Measurements from ENCODE around the gene ARHGEF6.

ARHGEF6 gene

GRCh38 chrX:136694431-136695087 lies 86.2 kb downstream of the ARHGEF6 start:
- DNase-seq (no peak), ATAC-seq (peak; percentile 65)

- DNase-seq (no peak), ATAC-seq (no peak)
These were observed 88.5 kb downstream of the ARHGEF6 start for GRCh38 chrX:136692271-136692670.

GRCh38 chrX:136691028-136691809 lies 89.5 kb downstream of the ARHGEF6 start:
- peak; percentile 7 for ATAC-seq
- no peak for DNase-seq

GRCh38 chrX:136689436-136689835 lies 91.3 kb downstream of the ARHGEF6 start:
- ATAC-seq (peak; percentile 16), DNase-seq (no peak)

GRCh38 chrX:136687457-136687856 lies 93.3 kb downstream of the ARHGEF6 start:
- ATAC-seq (peak; percentile 87), DNase-seq (peak; percentile 40)

GRCh38 chrX:136684120-136684519 lies 96.6 kb downstream of the ARHGEF6 start:
- ATAC-seq (no peak), DNase-seq (no peak)

- DNase-seq (no peak), ATAC-seq (no peak)
These were observed 101.2 kb downstream of the ARHGEF6 start for GRCh38 chrX:136679531-136679930.

GRCh38 chrX:136674270-136674985 lies 106.3 kb downstream of the ARHGEF6 start:
- DNase-seq (no peak), ATAC-seq (no peak)

GRCh38 chrX:136671006-136671610 lies 109.6 kb downstream of the ARHGEF6 start:
- DNase-seq (no peak), ATAC-seq (peak; percentile 32)

GRCh38 chrX:136667446-136668168 lies 113.1 kb downstream of the ARHGEF6 start:
- DNase-seq (no peak), ATAC-seq (no peak)

GRCh38 chrX:136666088-136666487 lies 114.6 kb downstream of the ARHGEF6 start:
- ATAC-seq, result no peak

GRCh38 chrX:136665258-136665900 lies 115.4 kb downstream of the ARHGEF6 start:
- DNase-seq (no peak), ATAC-seq (no peak)

More at GRCh38 chrX:136666088-136666487, 114.6 kb downstream of the ARHGEF6 start:
- DNase-seq, result no peak

GRCh38 chrX:136662976-136663375 lies 117.8 kb downstream of the ARHGEF6 start:
- no peak for ATAC-seq

GRCh38 chrX:136662104-136662503 lies 118.6 kb downstream of the ARHGEF6 start:
- DNase-seq, result no peak

More at GRCh38 chrX:136662976-136663375, 117.8 kb downstream of the ARHGEF6 start:
- DNase-seq, result no peak

GRCh38 chrX:136660896-136661295 lies 119.8 kb downstream of the ARHGEF6 start:
- ATAC-seq (no peak), DNase-seq (no peak)

More at GRCh38 chrX:136662104-136662503, 118.6 kb downstream of the ARHGEF6 start:
- ATAC-seq, result no peak

- no peak for ATAC-seq
- DNase-seq, result no peak
These were observed 121.6 kb downstream of the ARHGEF6 start for GRCh38 chrX:136659174-136659573.

- DNase-seq, result no peak
- ATAC-seq, result peak; percentile 50
These were observed 122.6 kb downstream of the ARHGEF6 start for GRCh38 chrX:136658151-136658550.

- ATAC-seq (no peak), DNase-seq (no peak)
These were observed 124.3 kb downstream of the ARHGEF6 start for GRCh38 chrX:136656361-136656964.

GRCh38 chrX:136652822-136653723 lies 127.7 kb downstream of the ARHGEF6 start:
- no peak for DNase-seq
- ATAC-seq, result peak; percentile 72

GRCh38 chrX:136650811-136651210 lies 129.9 kb downstream of the ARHGEF6 start:
- DNase-seq (no peak), ATAC-seq (no peak)
